ENCODE data around the gene RNF123.

DNA sequence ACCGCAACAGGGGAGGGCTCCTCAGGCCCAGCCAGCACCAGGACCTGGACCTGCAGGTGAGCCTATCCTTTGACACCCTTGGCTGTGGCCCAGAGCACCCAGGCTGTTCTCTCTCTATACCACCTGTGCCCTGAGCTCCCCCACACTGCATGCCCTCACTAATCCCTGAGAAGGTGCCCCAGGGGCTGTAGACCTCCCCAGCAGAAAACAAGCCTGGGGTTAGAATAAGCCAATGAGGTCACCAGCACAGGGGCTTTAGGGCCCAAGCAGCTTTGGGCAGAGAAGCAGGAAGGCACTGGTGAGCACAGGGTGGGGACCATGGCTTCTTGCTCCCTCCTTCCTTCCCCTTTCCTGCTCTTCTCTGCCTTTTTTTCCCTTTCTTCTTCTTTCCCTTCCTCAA is 25.5 kb upstream of the RNF123 start:
- TF ChIP-seq, protein P1, sequence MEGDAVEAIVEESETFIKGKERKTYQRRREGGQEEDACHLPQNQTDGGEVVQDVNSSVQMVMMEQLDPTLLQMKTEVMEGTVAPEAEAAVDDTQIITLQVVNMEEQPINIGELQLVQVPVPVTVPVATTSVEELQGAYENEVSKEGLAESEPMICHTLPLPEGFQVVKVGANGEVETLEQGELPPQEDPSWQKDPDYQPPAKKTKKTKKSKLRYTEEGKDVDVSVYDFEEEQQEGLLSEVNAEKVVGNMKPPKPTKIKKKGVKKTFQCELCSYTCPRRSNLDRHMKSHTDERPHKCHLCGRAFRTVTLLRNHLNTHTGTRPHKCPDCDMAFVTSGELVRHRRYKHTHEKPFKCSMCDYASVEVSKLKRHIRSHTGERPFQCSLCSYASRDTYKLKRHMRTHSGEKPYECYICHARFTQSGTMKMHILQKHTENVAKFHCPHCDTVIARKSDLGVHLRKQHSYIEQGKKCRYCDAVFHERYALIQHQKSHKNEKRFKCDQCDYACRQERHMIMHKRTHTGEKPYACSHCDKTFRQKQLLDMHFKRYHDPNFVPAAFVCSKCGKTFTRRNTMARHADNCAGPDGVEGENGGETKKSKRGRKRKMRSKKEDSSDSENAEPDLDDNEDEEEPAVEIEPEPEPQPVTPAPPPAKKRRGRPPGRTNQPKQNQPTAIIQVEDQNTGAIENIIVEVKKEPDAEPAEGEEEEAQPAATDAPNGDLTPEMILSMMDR (IDR thresholded peaks at IDR 0.05): no peak
- TF ChIP-seq POLR2A (IDR thresholded peaks at IDR 0.05): no peak
